ENCODE results near the gene GPATCH3.
"Not testable (repeated sequence)": the region's sequence is repeated elsewhere in the genome, so short reads cannot be mapped to it uniquely, and the experiment has no call there.

The GPATCH3 gene

DNA sequence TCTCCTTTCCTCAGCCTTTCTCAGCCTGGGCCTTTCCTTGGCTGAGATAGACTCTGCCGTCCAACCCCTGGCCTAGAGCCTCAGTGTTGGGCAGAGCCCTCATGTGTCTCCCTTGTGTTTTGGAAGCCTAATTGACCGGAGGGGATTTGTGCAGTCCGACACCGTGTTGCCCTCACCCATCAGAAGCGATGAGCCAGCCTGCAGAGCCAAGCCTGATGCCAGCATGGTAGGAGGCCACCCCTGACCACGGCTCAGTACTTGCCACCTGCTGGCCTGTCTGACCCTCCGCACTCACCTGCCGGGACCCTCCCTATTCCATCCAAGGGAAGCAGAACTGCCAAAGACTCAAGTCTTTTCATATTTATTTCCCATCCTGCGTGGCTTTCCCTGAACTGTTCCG lies 46.7 kb downstream of the GPATCH3 start:
- H3K36me3 ChIP-seq, result peaks cover 3% of the 10 kb centered on the region; the same call in 1 of the 2 replicates

DNA sequence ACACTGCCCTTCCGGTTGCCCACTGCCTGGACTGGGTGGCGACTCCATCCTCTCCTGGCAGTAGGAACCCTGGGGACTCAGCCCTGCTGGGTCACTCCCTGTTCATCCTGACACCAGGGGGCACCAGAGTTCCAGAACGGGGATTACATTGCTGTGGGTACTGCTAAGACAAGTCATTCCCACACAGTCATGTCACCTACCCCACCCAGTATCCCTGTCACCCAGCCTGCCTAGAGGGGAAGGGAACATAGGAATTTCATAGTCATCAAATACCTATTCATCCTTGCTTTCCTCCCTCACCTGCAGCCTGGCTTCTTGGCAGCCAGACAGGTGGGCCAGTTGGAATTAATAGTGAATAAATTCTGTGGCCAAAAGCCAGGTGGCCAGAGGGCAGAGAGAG lies 47.1 kb downstream of the GPATCH3 start:
- Histone ChIP-seq H3K36me3 (peaks cover 3% of the 10 kb centered on the region; the same call in 1 of the 2 replicates), H3K9me3 (no peaks in the 10 kb centered on the region), H3K4me3 (ENCODE audit: low read depth, low read length) (no peak overlapping the region), H3K27me3 (no peaks in the 10 kb centered on the region), H3K4me1 (no peaks in the 10 kb centered on the region)
- peak; percentile 86 for DNase-seq
- TF ChIP-seq, protein P1, sequence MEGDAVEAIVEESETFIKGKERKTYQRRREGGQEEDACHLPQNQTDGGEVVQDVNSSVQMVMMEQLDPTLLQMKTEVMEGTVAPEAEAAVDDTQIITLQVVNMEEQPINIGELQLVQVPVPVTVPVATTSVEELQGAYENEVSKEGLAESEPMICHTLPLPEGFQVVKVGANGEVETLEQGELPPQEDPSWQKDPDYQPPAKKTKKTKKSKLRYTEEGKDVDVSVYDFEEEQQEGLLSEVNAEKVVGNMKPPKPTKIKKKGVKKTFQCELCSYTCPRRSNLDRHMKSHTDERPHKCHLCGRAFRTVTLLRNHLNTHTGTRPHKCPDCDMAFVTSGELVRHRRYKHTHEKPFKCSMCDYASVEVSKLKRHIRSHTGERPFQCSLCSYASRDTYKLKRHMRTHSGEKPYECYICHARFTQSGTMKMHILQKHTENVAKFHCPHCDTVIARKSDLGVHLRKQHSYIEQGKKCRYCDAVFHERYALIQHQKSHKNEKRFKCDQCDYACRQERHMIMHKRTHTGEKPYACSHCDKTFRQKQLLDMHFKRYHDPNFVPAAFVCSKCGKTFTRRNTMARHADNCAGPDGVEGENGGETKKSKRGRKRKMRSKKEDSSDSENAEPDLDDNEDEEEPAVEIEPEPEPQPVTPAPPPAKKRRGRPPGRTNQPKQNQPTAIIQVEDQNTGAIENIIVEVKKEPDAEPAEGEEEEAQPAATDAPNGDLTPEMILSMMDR (IDR thresholded peaks at IDR 0.05; ENCODE audit: low read depth, low read length), result peak; percentile 79

More for the DNA sequence above, 46.7 kb downstream of the GPATCH3 start:
- H3K9me3 ChIP-seq, result no peaks in the 10 kb centered on the region
- no peaks in the 10 kb centered on the region for H3K4me1 ChIP-seq
- H3K4me3 ChIP-seq (ENCODE audit: low read depth, low read length), result no peak overlapping the region
- no peak for DNase-seq
- TF ChIP-seq, protein P1 (IDR thresholded peaks at IDR 0.05; ENCODE audit: low read depth, low read length), result no peak
- no peaks in the 10 kb centered on the region for H3K27me3 ChIP-seq

DNA sequence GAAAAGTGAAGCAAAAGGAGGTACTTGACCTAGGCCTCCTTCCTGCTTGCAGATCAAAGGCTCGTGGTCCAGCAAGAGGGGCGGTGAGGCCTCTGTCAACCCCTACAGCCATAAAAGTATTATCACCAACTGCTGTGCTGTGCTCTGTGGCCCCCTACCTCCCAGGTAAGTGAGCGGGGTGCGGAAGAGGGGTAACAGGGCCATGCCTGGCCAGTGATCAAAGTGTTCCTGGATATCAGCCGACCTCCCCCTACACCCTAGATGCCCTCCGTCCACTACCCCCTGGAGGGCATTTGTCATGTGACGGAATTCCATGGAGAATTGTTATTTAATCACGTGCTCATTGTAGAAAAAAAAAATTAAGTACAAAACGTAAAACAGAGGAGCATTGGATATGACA lies 47.6 kb downstream of the GPATCH3 start:
- TF ChIP-seq, protein P1 (IDR thresholded peaks at IDR 0.05; ENCODE audit: low read depth, low read length), result no peak
- Histone ChIP-seq H3K4me3 (ENCODE audit: low read depth, low read length) (no peak overlapping the region), H3K4me1 (no peaks in the 10 kb centered on the region), H3K36me3 (peaks cover 3% of the 10 kb centered on the region; the same call in 1 of the 2 replicates), H3K9me3 (no peaks in the 10 kb centered on the region), H3K27me3 (no peaks in the 10 kb centered on the region)
- no peak for DNase-seq

DNA sequence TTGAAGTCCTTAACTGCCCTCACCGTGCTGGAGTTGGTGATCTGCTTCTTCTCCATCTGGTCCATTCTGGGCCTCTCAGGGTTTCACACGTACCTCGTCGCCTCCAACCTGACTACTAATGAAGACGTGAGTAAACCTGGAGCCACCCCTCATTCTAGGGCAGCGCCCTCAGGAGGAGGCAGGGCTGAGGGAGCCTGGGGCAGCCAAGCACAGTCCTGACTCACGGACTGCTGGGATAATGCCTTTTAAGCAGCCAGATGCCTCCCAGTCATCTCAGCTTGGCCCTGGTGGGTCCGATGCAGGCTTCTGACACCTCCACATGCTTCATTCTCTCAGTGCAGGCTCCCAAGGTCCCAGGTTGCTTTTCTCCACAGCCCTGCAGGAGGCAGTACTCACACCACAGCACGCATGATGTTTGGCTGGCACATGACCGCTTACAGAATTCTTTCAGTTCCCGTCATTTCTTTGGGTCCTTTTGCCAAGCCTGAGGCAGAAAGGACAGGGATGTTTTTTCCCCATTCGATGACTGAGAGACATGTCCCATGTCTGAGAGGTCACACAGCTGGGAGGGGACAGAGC lies 49.1 kb downstream of the GPATCH3 start:
- Histone ChIP-seq H3K4me3 (ENCODE audit: low read depth, low read length) (no peak overlapping the region), H3K4me1 (no peaks in the 10 kb centered on the region), H3K36me3 (peaks cover 3% of the 10 kb centered on the region; the same call in 1 of the 2 replicates), H3K27me3 (no peaks in the 10 kb centered on the region), H3K9me3 (no peaks in the 10 kb centered on the region)
- TF ChIP-seq, protein P1 (IDR thresholded peaks at IDR 0.05; ENCODE audit: low read depth, low read length), result 0 out of 2 replicates have a peak, but pooled peaks have one; percentile 9
- DNase-seq, result no peak

DNA sequence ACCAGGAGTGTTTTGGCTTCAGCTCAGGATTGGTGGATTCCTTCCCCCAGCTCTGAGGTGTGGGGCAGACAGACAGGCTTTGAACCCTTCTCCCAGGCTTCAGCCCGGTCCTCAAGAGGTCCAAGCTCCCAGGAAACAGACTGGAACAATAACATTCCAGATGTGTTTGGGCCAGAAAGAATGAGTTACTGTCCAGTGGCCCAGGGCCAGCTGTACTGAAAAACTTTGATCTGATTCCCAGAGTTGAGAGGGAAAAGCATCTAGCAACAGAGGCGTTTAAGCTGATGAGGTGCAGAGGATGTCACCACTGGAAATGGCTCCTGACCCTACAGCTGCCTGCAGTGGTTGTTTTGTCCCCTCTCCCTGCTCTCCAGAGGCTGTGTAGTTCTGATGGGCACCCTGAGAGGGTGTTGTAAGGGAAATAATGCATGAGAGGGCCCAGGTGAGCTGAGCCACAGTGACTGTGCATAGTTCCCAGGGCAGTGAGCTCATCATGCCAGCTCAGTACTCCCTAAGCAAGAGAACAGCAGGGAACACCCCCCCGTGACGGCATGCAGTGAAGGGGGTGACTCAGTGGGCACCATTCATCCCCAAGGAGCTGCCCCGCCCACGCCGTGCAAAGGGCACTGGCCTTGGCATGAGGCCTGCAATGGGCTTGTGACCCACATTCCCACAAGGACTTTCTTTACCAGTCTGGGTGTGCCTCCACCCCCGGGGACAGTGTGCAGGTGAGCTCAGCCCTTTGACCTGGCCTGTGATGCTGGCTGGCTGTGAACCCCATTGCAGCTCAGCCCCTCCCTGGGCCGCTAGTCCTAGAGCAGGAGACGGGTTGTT lies 51.1 kb downstream of the GPATCH3 start:
- Histone ChIP-seq H3K4me3 (ENCODE audit: low read depth, low read length) (no peak overlapping the region), H3K4me1 (no peaks in the 10 kb centered on the region), H3K36me3 (peaks cover 3% of the 10 kb centered on the region; the same call in 1 of the 2 replicates), H3K9me3 (no peaks in the 10 kb centered on the region), H3K27me3 (no peaks in the 10 kb centered on the region)
- TF ChIP-seq, protein P1 (IDR thresholded peaks at IDR 0.05; ENCODE audit: low read depth, low read length), result no peak
- DNase-seq, result no peak

DNA sequence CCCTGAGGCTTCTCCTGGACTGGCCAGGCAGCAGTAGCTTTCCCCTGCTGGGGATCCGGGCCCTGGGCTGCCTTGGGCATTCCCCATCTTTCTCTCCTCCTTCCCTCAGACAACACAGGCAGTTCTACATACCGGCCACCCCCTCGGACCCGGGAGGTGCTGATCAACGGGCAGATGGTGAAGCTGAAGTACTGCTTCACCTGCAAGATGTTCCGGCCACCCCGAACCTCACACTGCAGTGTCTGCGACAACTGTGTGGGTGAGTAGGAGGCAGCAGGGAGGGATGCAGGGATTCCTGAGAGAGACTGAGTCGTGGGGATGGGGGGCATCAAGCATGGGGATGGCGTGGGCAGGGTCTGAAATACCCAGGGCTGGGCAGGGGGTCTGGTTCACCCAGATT lies 51.8 kb downstream of the GPATCH3 start:
- TF ChIP-seq, protein P1 (IDR thresholded peaks at IDR 0.05; ENCODE audit: low read depth, low read length), result no peak
- Histone ChIP-seq H3K36me3 (peaks cover 3% of the 10 kb centered on the region; the same call in 1 of the 2 replicates), H3K4me1 (no peaks in the 10 kb centered on the region), H3K4me3 (ENCODE audit: low read depth, low read length) (no peak overlapping the region), H3K9me3 (no peaks in the 10 kb centered on the region), H3K27me3 (no peaks in the 10 kb centered on the region)
- DNase-seq, result no peak

DNA sequence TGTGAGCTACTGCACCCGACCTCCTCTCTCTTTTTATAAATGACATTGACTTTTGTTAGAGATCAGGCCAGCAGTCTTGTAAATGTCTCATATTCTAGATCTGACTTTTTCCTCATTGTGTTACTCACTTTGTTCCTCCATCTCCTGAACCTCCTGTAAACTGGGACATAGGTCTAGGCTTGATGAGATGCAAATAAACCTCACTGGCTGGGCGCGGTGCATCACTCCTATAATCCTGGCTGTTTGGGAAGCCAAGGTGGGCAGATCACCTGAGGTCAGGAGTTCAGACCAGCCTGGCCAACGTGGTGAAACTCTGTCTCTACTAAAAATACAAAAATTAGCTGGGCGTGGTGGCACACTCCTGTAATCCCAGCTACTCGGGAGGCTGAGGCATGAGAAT lies 52.4 kb downstream of the GPATCH3 start:
- H3K4me1 ChIP-seq; DNase-seq; H3K9me3 ChIP-seq; H3K4me3 ChIP-seq (ENCODE audit: low read depth, low read length); H3K27me3 ChIP-seq; H3K36me3 ChIP-seq: not testable (repeated sequence)
